NCI-H345 treated with DMSO at 0.1 percent for 48 hours (cell line): Measurements from ENCODE around the gene ICE2.

Source experiments
- DNase-seq: peaks from one replicate; lab custom pipeline; 2025; ENCODE audit not compliant: unreplicated experiment; lab: John Stamatoyannopoulos, UW

Gene ICE2, protein sequence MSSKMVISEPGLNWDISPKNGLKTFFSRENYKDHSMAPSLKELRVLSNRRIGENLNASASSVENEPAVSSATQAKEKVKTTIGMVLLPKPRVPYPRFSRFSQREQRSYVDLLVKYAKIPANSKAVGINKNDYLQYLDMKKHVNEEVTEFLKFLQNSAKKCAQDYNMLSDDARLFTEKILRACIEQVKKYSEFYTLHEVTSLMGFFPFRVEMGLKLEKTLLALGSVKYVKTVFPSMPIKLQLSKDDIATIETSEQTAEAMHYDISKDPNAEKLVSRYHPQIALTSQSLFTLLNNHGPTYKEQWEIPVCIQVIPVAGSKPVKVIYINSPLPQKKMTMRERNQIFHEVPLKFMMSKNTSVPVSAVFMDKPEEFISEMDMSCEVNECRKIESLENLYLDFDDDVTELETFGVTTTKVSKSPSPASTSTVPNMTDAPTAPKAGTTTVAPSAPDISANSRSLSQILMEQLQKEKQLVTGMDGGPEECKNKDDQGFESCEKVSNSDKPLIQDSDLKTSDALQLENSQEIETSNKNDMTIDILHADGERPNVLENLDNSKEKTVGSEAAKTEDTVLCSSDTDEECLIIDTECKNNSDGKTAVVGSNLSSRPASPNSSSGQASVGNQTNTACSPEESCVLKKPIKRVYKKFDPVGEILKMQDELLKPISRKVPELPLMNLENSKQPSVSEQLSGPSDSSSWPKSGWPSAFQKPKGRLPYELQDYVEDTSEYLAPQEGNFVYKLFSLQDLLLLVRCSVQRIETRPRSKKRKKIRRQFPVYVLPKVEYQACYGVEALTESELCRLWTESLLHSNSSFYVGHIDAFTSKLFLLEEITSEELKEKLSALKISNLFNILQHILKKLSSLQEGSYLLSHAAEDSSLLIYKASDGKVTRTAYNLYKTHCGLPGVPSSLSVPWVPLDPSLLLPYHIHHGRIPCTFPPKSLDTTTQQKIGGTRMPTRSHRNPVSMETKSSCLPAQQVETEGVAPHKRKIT

DNA sequence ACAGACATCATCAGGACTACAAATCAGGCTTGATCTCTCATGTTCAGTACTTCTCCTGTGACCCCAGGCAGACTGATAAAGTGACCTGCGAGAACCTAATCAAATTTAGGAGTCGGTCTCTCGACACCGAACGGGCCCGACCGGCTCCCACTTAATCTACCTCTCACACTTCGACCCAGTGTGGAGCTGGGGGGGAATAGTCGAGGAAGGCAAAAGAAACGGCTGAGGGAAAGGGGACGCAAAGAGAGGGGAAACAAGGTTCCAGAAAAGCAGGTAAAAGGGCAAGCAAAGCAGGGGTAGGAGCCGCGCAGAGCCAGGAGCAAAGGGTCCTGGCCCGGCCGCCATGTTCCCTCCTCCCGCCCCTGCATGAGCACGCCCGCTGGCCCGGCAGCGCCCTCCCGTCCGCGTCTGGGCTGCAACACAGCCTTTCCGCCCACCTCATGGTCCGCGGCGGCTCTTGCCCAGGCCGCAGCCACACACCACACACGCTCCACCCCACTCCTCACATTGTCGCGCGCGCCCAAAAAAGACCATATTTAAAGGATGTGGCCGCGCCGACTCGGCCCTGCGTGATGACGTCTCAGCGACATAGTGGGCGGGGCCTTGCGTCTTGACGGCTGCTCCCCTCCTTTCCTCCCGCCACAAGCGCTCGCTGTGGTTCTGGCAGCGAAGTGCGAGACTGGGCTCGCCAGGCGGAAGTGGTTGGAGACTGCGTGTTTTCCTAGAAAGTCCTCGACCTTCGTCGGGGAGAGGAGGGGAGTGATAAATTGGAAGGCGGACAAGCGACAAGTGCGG, at the start of gene ICE2:
Gene ICE2, minus strand, starts transcription at position 577 of the 795 bp plus-strand sequence. CDS start 1,165 bp downstream, outside the sequence.
- DNase-seq = peak; percentile 71

DNA sequence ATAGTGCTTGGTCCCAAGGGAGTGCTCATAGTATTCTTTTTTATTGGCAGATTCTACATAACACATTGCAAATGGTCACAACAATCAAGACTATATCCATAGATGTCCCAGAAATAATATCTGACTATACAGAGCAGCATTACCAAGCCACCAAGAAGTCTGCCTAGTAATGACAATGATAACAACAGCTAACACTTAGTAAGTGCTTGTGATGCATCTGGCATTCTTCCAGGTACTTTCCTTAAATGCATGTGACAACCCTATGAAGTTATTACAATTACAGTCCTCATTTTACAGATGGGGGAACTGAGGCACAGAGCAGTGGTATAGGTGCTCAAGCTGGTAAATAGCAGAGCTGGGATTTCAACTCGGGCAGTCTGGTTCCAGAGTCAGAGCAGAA, 49.6 kb upstream of the ICE2 start:
- no peak for DNase-seq

DNA sequence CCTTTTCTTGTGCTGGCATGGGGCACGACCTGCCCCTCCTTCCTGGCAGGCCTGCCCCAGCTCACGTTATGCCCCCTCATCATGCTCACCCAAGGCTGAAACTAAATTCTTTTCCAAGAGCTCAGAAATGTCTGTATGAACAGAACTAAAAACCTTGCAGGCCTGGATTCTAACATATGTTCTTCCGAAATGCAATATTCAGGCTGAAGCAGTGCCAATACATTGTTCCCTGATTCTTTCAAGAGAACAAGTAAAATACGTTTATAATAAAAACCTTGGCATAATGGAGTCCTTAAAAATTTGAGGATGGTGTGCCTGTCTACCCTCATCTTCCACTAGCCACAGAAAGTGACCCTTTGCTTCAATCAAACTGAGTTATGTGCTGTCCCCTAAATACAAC, 48.5 kb upstream of the ICE2 start:
- DNase-seq = no peak

DNA sequence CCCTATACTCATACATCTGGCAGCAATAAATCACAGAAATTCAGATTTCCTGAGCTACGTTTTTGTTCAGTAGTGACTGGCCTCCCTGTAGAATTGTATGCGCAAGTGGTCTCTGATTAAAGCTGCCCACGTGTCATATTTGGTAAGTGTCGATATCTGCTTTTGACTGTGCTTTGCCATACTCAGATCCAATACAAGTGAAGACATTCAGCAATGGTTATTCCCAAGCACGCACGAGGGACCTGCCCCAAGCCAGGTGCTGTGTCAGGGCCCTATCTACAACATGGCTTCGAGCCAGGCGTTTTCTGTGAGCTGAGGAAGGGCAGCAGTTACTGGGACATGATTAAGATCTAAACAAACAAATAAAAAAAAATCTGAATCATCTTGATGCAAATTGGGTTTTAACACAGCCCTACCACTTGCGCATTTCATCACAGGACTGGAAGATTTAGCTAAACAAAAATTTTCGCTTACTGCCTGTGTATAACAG, 47.2 kb upstream of the ICE2 start:
- DNase-seq = no peak

DNA sequence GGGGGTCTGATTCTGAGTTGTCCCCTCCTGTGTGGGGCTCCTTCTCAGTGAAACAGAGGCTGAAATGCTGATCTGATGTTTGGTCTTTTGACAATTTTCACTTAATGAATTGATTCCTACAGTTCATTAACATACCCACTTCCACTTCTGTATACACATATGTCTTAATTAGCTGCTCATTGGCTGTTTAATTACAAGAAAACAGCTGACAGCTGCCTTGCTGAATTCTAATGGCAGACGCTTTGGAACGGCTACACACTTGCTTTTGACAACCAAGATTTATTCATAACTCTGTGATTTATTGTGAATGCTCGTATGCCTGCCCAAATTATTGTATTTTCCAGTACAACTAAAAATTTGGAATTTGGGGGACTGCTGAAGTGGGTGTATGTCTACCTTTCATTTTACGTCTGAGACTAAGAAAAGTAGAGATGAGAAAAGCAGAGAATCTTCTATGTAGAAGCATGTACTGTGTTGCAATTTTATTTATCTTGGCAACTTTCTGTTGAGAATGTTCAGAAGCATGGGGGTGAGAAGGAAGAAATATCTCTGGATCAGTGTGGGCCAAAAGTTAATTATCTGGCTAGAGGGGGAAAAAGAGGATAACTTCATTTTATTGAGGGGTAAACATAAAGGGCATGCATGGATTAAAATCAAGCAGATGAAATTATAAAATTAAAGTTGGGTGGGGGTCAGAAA, 46.5 kb upstream of the ICE2 start:
- no peak for DNase-seq

DNA sequence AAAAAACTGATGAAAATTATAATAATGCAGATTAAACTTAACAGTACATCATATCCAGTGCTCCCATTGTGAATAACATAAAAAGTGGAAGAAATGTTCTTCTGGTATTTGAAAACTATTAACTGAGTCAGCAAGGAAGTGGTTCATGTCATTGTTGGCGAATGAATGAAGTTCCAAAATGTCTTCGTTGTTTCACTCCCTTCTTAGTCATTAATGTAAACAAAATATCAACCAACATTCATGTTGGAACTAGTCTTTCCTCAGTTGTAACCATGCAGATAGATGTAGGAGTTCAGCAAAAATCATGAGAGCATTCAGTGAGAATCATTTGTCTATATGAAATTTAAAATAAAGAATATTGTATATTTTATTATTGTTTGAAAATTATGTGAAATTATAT, 44.1 kb upstream of the ICE2 start:
- no peak for DNase-seq

DNA sequence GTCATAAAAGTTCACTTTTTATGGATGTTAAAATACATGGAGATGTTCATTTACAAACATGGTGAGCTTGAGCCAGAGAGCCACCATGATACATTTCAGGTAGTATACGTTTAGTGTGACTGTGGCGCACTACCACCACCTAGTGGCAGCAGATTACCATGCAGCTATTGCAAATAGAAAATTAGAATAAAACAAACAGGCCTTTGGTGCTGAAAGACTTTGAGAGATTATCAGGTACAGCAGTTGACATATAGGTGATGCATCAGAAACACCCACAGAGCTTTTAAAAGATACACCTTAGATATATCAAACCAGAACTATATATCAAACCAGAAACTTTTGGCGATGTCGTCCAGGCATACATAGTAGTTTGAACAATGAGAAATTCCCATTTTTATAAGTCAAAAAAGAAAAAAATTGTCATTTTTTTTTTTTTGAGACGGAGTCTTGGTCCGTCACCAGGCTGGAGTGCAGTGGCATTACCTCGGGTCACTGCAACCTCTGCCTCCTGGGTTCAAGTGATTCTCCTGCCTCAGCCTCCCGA, 42.0 kb upstream of the ICE2 start:
- DNase-seq = no peak

DNA sequence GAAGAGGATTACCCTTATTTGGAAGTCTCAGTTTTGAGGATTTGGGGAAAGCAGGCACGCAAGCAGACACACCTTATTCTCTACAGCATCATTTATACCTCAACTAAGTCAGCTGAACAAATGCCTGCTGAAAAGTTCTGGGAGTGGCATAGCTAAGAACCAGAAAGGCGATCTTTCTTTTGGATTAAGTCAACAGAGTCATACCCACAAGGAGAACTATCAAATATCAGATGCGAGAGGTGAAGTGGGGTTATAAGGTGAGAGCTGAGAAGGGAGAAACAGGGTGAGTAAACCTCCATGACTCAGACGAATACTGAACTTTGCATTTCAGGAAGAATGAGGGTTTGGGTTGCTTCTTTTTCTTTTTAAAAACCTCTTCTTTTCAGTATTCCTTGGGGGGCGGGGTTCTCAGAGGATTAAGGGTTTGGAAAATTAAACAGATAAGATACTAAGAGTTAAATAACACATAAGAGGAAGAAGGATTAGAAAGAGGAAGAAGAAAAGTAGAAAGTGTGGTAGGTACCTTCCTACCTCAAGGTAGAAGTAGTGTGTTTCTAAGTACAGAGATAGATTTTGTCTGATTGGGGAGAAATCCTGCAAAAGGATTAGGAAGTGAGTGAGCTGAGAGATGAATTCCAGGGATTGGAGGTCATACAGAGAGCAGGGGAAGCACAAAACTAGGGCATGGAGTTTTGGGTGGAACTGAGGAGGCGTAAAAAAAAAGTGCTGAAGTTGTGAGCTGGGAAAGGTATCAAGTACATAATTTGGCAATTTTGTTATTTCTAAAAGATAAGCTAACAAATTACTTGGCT, 41.3 kb upstream of the ICE2 start:
- no peak for DNase-seq

DNA sequence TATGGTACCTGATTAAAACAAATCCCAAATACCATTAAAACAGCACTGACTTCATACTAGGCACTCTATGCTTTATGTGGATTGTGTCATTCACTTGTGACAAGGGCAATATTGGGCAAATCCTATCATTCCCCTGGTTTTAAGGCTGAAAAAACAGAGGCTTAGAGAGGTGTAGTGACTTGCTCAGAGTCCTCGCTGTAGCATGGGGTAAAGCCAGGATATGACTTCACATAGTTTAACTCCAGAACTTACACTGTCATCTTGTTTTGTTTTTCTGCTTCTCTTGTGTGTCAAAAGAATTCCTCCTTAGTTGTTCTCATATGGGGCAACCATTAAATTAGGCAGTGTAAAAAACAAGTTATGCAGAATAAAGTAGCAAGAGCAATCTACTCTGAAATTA, 40.3 kb upstream of the ICE2 start:
- no peak for DNase-seq

DNA sequence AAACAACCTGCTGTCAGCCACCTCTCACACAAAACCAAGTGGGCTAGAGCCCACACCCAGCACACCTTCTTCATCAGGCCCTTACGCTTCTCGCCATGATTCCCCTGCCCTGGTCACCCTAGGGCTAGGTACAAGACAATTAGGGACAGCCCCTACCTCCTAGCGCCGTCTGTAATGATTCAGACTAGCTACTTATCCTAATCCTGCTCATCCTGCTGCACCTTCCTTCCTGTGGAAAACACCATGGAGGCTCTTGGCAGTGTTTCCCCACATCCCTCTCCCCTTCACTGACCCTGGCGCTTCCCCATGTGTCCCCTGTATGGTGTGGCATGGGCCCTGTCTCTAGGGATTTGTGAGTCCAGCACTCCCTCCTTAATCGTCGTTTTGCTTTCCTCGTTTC, 39.6 kb upstream of the ICE2 start:
- DNase-seq = no peak

DNA sequence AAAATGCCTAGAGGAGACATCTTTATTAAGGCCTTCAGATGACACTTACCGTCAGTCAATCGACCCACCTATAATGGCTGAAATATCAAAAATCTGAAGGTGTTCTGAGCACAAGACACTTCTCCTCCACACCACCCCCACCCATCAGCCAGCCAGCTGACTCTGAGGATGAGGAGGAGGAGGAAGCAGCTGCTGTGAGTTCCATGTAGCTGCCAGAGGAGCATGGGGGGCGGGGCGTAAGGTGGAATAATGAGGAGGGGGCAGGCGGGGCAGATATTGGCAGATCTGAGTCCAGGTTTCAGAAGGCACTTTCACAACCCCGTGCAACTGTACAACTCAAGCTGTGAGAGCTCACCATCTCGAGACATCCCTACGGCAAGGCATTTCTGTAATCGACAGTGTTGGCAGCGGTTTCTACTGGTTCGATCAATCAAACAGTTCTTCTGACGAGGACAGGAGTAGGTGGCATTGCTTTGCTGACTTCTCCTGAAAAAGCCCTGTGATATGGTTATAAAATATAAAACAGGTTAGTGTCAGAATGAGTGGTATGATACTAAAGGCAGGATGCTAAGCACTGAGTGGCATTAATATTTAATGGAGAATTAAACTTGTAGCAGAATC, 35.4 kb upstream of the ICE2 start:
- no peak for DNase-seq

DNA sequence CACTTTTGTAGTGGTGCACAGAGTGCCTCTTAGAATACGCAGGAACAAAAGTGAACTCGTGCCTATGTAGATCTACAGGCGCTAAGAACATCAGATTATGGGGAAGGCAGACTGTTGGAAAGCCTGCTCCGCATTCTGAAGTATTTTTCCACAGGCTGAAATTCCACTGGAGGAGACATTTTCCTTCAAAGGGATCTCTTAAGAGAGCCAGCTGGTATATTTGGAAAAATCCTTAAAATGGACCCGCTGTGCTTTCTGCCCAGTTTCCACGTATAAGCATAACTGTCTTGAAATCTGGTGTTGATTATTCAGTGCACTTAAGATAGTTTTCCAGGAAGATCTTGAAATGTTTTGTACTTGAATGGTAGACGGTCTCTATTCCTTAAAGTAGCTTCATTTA, 34.7 kb upstream of the ICE2 start:
- DNase-seq = no peak

DNA sequence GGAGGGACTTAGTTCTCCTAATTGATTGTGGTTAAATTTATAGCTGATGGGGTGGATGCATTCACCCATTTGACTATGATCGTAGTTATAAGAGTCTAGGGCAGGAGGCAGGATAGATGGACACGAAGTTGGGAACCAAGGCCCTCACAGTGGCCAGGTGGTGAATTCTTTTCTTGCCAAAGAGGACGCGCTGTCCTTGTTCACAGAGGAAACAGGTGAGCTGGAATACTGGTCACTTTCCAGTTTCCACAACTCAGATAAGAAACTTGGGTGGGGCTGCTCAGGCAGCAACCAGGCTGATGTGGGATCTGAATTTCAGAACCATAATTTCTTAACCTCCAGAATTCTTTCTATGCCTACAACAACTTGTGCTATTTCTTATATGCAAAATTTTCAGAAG, 34.0 kb upstream of the ICE2 start:
- DNase-seq = no peak

DNA sequence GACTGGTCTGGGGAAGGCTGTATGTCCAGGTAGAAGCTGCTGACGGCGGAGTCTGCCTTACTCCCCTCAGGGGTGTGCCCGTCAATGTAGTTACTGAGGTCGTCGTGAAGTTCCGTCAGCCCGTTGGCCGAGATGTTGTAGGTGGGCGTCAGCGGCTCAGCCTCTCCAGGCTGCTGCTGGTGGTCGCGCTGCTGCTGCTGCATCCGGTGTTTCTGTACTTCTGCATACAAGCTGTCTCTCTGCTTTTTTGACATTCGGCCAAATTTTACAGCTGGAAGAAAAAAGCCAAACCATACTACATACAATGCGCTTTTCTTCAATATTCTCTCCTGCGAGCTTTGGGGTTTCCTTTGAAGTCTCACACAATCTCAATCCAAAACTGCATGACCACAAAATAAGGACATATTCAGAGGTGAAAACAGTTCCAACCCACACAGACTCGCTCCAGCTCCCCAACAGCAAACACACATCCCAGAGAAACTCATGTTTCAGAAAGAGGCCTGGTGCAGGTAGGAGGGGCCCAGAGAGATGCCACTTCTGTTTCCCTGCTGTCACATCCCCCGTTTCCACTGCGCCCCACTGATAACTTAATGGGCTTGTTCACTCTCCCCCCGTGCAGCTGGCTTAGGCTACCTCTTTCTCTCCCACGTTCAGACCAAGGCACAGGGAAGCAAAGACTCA, 32.5 kb upstream of the ICE2 start:
- no peak for DNase-seq

DNA sequence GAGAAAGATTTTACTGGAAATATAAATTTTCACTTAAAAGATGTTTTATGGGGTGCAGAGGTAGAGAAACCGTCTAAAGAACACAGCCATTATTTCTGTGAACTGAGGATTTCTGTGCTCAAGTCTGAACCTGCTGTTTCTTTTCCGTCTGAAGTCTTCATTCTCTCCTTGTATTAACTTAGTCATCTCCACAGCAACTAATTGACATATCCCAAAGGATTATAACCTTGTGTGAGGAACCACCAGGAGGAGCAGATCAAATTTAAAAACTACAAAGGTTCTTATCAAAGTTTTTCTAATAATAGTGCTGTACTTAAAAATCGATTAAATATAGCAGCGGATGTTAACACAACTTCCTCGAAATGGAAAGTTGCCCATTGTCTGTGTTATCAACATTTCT, 31.1 kb upstream of the ICE2 start:
- DNase-seq = no peak

DNA sequence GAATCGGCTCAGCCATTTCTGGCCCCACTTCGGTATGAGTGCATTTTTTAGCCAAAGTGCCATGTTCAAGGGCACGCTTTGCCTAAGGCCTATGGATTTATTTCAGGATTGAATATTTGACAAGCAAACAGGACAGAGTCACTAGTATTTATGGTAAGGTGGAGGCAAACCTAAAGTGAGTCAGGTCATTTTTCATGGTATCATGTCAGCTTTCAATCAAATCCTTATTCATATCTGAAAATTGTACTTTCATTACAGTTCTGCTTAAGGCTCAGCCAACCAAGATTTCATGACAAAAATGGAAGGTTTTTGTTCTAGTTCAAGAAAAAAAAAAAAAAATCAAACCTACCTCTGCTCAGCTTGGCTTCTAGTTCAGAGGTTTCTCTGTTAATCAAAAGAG, 30.5 kb upstream of the ICE2 start:
- no peak for DNase-seq

DNA sequence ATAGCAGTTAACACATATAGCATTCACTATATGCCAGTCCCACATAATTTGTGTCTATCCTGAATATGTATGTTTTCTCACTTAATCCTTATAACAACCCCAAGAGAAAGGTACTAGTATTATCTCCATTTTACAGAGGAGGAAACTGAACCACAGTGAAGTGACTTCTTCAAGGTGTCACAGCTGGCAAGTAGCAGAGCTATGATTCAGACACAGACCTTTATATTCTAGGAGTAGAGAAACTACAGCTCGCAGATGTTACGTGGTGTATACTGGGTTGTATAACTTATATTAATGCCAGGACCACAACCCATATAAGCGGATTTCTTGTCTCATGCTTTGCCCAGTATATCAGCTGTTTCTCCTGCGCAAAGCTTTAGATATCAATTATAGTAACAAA, 29.5 kb upstream of the ICE2 start:
- DNase-seq = no peak
